ENCODE data around the gene CCNA2.

CCNA2 gene

DNA sequence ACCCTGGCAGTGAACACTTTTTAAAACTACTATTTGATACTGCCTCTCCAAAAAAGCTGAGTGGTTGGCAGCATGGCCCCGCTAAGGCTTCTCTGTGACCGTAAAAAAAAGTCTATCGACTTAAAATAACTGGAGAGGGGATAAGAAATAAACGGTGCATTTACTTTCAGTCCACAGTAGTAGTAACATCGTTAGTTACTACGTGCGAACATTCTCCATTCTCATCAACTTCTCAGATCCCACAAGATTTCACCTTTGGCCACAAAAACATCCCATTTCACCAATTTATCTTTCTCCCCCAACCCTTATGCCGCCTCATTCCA lies 23.1 kb downstream of the CCNA2 start:
- Histone ChIP-seq H3K27ac (ENCODE audit: low read length) (peak overlapping the region; percentile 94), H3K79me2 (ENCODE audit: low read length) (peaks cover 30% of the 10 kb centered on the region), H3K4me2 (ENCODE audit: low read length) (peak overlapping the region; percentile 86), H3K9me3 (ENCODE audit: insufficient read depth, low read length) (no peaks in the 10 kb centered on the region), H2AFZ (ENCODE audit: low read depth, low read length) (peak overlapping the region; percentile 100), H4K20me1 (ENCODE audit: insufficient read depth, low read length) (no peaks in the 10 kb centered on the region), H3K9ac (ENCODE audit: low read length) (peak overlapping the region; percentile 97), H3K4me3 (ENCODE audit: low read length) (peak overlapping the region; percentile 81), H3K36me3 (replicated peaks; ENCODE audit: low read depth, low read length) (peaks cover 27% of the 10 kb centered on the region), H3K27me3 (ENCODE audit: low read depth, low read length) (no peaks in the 10 kb centered on the region), H3K4me1 (ENCODE audit: low read length) (peaks cover 22% of the 10 kb centered on the region)
- TF ChIP-seq, protein P1, sequence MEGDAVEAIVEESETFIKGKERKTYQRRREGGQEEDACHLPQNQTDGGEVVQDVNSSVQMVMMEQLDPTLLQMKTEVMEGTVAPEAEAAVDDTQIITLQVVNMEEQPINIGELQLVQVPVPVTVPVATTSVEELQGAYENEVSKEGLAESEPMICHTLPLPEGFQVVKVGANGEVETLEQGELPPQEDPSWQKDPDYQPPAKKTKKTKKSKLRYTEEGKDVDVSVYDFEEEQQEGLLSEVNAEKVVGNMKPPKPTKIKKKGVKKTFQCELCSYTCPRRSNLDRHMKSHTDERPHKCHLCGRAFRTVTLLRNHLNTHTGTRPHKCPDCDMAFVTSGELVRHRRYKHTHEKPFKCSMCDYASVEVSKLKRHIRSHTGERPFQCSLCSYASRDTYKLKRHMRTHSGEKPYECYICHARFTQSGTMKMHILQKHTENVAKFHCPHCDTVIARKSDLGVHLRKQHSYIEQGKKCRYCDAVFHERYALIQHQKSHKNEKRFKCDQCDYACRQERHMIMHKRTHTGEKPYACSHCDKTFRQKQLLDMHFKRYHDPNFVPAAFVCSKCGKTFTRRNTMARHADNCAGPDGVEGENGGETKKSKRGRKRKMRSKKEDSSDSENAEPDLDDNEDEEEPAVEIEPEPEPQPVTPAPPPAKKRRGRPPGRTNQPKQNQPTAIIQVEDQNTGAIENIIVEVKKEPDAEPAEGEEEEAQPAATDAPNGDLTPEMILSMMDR (IDR thresholded peaks at IDR 0.05; ENCODE audit: low read depth, low read length) = no peak
- no peak for TF ChIP-seq EZH2phosphoT487 (IDR thresholded peaks at IDR 0.05; ENCODE audit: low read depth)

DNA sequence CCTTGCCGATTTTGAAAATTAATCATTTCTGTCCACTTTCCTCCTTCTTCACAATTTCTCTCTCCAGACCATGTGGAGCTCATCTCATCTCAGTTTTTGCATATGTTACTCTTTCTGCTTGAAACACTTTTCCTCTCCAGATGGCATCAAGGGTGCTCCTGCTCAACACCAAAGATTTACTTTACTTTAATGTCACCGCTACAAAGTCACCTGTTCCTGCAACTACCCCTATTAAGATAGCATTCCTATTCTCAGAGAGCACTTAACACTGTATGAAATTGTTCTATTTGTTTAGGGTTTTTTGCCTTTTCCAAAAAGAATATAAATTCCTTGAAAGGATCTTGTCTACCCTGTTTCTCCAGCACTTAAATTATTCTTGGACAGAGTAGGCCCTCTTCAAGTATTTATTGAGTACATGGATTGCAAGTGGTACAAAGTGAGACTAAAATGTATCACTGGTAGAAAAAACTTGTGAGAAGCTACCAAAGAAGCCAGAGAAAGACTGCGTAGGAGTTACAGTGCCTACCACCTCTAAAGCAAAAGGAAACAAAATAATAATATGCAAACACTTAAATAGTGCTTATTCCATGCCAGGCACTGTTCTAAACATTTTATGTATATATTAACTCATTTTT lies 23.7 kb downstream of the CCNA2 start:
- TF ChIP-seq, protein P1 (IDR thresholded peaks at IDR 0.05; ENCODE audit: low read depth, low read length) = no peak
- no peak for TF ChIP-seq EZH2phosphoT487 (IDR thresholded peaks at IDR 0.05; ENCODE audit: low read depth)
- Histone ChIP-seq H3K4me3 (ENCODE audit: low read length) (peak overlapping the region; percentile 81), H3K27ac (ENCODE audit: low read length) (peak overlapping the region; percentile 94), H3K79me2 (ENCODE audit: low read length) (peaks cover 26% of the 10 kb centered on the region), H3K36me3 (replicated peaks; ENCODE audit: low read depth, low read length) (peaks cover 21% of the 10 kb centered on the region), H3K27me3 (ENCODE audit: low read depth, low read length) (no peaks in the 10 kb centered on the region), H3K4me2 (ENCODE audit: low read length) (peak overlapping the region; percentile 86), H3K9ac (ENCODE audit: low read length) (peak overlapping the region; percentile 97), H3K9me3 (ENCODE audit: insufficient read depth, low read length) (no peaks in the 10 kb centered on the region), H2AFZ (ENCODE audit: low read depth, low read length) (peak overlapping the region; percentile 100; the same call in 1 of the 2 replicates), H4K20me1 (ENCODE audit: insufficient read depth, low read length) (no peaks in the 10 kb centered on the region), H3K4me1 (ENCODE audit: low read length) (peaks cover 26% of the 10 kb centered on the region)

DNA sequence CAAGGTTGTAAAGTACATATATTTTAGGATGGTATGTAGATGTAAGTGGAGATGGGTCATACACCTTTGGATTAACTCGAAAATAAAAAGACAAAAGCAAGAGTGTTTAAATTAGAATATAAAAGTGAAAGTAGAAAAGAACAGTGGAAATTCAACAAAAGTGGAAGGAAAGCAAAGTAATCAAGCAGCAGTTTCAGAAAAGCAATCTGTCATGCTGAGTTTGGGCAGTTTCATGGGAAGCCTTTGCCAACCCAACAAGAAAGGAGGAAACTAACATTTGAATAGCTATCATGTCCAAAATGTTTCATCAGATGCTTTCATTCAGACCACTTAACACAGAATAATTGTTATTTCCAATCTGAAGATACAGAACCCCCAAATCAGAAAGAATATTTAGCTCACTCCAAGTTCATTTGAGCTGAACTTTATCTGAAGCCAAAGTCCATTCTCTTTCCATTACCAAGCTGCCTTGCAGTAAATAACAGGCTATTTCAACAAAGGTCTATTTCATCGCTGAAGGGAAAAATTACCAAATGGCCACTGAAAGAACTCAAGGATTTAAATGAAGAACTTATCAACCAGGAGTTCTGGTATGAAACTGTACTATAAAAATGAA lies 24.4 kb downstream of the CCNA2 start:
- H3K36me3 ChIP-seq (replicated peaks; ENCODE audit: low read depth, low read length) = peaks cover 15% of the 10 kb centered on the region
- no peak overlapping the region for H2AFZ ChIP-seq (ENCODE audit: low read depth, low read length)
- H3K27ac ChIP-seq (ENCODE audit: low read length) = no peak overlapping the region
- TF ChIP-seq, protein P1 (IDR thresholded peaks at IDR 0.05; ENCODE audit: low read depth, low read length) = no peak
- no peak for TF ChIP-seq EZH2phosphoT487 (IDR thresholded peaks at IDR 0.05; ENCODE audit: low read depth)
- peaks cover 26% of the 10 kb centered on the region for H3K4me1 ChIP-seq (ENCODE audit: low read length)
- no peak overlapping the region for H3K9ac ChIP-seq (ENCODE audit: low read length)
- H3K9me3 ChIP-seq (ENCODE audit: insufficient read depth, low read length) = no peaks in the 10 kb centered on the region
- H3K4me2 ChIP-seq (ENCODE audit: low read length) = no peak overlapping the region
- H4K20me1 ChIP-seq (ENCODE audit: insufficient read depth, low read length) = no peaks in the 10 kb centered on the region
- no peak overlapping the region for H3K4me3 ChIP-seq (ENCODE audit: low read length)
- peaks cover 22% of the 10 kb centered on the region for H3K79me2 ChIP-seq (ENCODE audit: low read length)
- H3K27me3 ChIP-seq (ENCODE audit: low read depth, low read length) = no peaks in the 10 kb centered on the region

DNA sequence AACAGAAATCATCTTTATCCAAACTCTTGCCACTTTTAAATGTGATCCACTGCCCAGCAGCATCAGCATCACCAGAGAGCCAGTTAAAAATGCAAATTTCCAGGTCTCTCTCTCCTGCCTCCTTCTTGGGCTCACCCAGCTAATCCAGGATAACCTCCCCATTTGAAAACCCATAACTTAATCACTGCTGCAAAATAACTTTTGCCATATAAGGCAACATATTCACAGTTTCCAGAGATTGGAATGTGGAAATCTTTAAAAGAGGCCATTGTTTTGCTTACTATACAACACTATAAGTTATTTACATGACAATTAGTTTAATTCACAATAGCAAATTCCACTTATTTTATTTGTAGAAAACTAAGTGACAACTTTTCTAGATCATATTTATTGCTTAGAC lies 27.4 kb downstream of the CCNA2 start:
- Histone ChIP-seq H3K4me1 (ENCODE audit: low read length) (peaks cover 23% of the 10 kb centered on the region), H3K4me2 (ENCODE audit: low read length) (peak overlapping the region; percentile 75; the same call in 1 of the 2 replicates), H4K20me1 (ENCODE audit: insufficient read depth, low read length) (no peaks in the 10 kb centered on the region), H3K27me3 (ENCODE audit: low read depth, low read length) (no peaks in the 10 kb centered on the region), H3K9ac (ENCODE audit: low read length) (no peak overlapping the region), H2AFZ (ENCODE audit: low read depth, low read length) (0 out of 2 replicates have a peak overlapping the region, but pooled peaks have one; percentile 69), H3K27ac (ENCODE audit: low read length) (no peak overlapping the region), H3K79me2 (ENCODE audit: low read length) (peaks cover 2% of the 10 kb centered on the region), H3K4me3 (ENCODE audit: low read length) (no peak overlapping the region), H3K9me3 (ENCODE audit: insufficient read depth, low read length) (no peaks in the 10 kb centered on the region), H3K36me3 (replicated peaks; ENCODE audit: low read depth, low read length) (no peaks in the 10 kb centered on the region)
- TF ChIP-seq, protein P1 (IDR thresholded peaks at IDR 0.05; ENCODE audit: low read depth, low read length) = no peak
- TF ChIP-seq EZH2phosphoT487 (IDR thresholded peaks at IDR 0.05; ENCODE audit: low read depth) = no peak

Data from OCI-LY3 (cell line).